ENCODE results near the gene SARDH. TPM values are rescaled to one million over a fixed set of nuclear protein-coding genes. Genes with fewer than 3 reads are reported as not detected.

SARDH gene
- total and polyA plus RNA-seq, 2 donors (not counting 3 experiments of a cell fraction or from before 2014, with no cell fraction given) = 0.19 to 0.44 TPM

DNA sequence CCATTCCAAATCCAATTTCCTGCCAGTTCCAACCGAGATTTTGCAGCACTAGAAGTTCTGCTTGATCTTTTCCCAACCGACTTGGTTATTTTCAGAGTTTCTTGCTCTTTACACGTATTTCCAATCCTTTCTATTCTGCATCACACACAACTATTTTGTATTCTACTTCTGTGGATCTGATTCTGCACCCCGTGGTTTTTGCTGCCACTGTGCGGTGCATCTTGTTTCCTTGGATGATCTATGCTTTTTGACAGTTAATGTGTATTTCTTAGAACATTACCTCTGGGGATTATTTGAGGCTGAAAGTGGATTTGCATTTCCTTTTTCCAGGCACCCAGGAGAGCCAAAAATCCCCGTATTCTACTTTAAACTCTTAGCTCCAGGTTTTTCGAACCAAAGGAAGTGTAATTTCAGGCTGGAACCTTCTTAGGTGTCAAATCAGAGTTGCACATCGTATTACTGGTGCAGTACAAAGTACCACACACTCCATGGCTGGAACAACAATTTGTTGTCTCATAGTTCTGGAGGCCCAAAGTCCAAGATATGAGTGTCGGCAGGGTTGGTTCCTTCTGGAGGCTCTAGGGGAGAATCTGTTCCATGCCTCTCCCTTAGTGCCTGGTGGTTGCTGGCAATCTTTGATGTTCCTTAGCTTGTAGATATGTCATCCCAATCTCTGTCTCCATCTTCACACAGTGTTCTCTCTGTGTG, 14.7 kb upstream of the SARDH start:
- Histone ChIP-seq H2AFZ (ENCODE audit: low read depth, low read length) (no peak overlapping the region), H3K9me3 (replicated peaks; ENCODE audit: control insufficient read depth, insufficient read depth, low read length) (no peaks in the 10 kb centered on the region), H3K4me3 (replicated peaks in 1 of 3; ENCODE audit: insufficient read depth in 1 of 3, low read depth in 1 of 3, low read length in 3 of 3) (no peak overlapping the region), H3K9me1 (replicated peaks; ENCODE audit: control insufficient read depth, extremely low read depth, insufficient read depth, low read length) (no peaks in the 10 kb centered on the region), H3K4me1 (ENCODE audit: control insufficient read depth, extremely low read depth, insufficient read depth, low read length) (no peaks in the 10 kb centered on the region), H3K36me3 (ENCODE audit: control insufficient read depth in 2 of 2, extremely low read depth in 1 of 2, insufficient read depth in 2 of 2, low read length in 2 of 2) (no peaks in the 10 kb centered on the region), H3K27ac (ENCODE audit: insufficient read depth, low read depth, low read length) (no peak overlapping the region), H3K9ac (replicated peaks; ENCODE audit: extremely low read depth, insufficient read depth, low read length) (no peak overlapping the region), H3K79me2 (ENCODE audit: control insufficient read depth, insufficient read depth, low read length) (no peaks in the 10 kb centered on the region), H3K4me2 (ENCODE audit: insufficient read depth, low read length) (no peak overlapping the region), H3K27me3 (ENCODE audit: control insufficient read depth in 2 of 2, insufficient read depth in 2 of 2, low read length in 2 of 2) (peaks cover 4 to 7% of the 10 kb centered on the region in 2 experiments), H4K20me1 (replicated peaks; ENCODE audit: control insufficient read depth, extremely low read depth, insufficient read depth, low read length) (no peaks in the 10 kb centered on the region)
- ChIA-PET POLR2A (no interaction called here), CTCF (interaction anchor here (2.9 kb wide), 1 partner anchor 10 kb away, joined by 12 read pairs; no protein-coding TSS in a partner anchor)
- FAIRE-seq = no peak
- intact Hi-C loops (cut with micrococcal nuclease) (no loop called here), dilution Hi-C loops (cut with MboI; ENCODE audit: extremely low pct_ligation_motif_present, low sequenced_read_pairs) (no loop called here)
- BruUV-seq (replicated peaks) = no TSS peak
- DNase-seq (ENCODE audit: low read depth, low spot score) = no peak
- TF ChIP-seq MYC (IDR thresholded peaks at IDR 0.05; ENCODE audit: low read depth, low read length) (no peak), POLR2AphosphoS5 (IDR thresholded peaks at IDR 0.05; ENCODE audit: insufficient read depth, low read depth, low read length) (no peak), MAX (IDR thresholded peaks at IDR 0.05; ENCODE audit: insufficient read depth, insufficient read length) (no peak)
- TF ChIP-seq, protein P1, sequence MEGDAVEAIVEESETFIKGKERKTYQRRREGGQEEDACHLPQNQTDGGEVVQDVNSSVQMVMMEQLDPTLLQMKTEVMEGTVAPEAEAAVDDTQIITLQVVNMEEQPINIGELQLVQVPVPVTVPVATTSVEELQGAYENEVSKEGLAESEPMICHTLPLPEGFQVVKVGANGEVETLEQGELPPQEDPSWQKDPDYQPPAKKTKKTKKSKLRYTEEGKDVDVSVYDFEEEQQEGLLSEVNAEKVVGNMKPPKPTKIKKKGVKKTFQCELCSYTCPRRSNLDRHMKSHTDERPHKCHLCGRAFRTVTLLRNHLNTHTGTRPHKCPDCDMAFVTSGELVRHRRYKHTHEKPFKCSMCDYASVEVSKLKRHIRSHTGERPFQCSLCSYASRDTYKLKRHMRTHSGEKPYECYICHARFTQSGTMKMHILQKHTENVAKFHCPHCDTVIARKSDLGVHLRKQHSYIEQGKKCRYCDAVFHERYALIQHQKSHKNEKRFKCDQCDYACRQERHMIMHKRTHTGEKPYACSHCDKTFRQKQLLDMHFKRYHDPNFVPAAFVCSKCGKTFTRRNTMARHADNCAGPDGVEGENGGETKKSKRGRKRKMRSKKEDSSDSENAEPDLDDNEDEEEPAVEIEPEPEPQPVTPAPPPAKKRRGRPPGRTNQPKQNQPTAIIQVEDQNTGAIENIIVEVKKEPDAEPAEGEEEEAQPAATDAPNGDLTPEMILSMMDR (IDR thresholded peaks at IDR 0.05; ENCODE audit: extremely low read depth in 1 of 2, insufficient read depth in 1 of 2, low read depth in 1 of 2, low read length in 2 of 2) = no peak
